ENCODE data around the gene ARMC5.
"Not testable (repeated sequence)": the region's sequence is repeated elsewhere in the genome, so short reads cannot be mapped to it uniquely, and the experiment has no call there.

The ARMC5 gene

DNA sequence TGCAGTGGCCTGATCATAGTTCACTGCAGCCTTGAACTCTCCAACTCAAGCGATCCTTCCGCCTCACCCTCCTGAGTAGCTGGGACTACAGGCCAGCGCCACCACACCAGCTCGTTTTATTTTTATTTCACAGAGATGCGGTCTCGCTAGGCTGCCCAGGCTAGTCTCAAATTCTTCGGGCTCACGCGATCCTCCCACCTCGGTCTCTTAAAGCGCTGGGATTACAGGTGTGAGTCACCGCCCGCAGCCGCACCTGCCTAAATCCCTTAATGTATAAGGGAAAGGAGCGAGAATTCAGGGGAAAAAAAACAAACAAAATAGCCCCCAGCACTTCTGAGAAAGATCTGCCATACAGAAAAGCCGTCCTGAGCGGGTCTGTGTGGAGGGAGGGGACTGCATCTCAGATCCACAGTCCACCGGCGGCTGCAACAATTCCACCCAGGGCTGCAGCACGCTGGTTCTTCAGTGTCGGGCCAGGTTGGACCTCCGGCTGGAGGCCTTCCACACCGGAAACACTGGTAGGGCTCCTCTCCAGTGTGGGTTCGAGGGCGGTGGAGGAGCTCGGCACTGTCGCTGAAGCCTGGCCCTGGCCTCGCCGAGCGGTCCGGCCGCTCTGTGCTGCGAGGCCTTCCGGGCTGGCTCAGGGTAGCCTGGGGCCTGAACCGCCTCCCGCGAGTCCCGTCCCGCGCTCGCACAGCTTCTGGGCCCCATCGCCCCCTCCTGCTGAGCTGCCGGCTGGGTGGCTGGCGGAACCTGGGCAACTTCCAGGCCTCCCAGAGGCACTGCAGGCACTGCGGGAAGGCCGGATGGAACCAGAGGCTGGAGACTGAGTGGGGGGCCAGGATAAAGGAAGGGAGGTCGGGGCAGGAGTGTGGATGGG lies 23.7 kb upstream of the ARMC5 start:
- no peak for FAIRE-seq
- DNase-seq (ENCODE audit: low spot score) = no peak

DNA sequence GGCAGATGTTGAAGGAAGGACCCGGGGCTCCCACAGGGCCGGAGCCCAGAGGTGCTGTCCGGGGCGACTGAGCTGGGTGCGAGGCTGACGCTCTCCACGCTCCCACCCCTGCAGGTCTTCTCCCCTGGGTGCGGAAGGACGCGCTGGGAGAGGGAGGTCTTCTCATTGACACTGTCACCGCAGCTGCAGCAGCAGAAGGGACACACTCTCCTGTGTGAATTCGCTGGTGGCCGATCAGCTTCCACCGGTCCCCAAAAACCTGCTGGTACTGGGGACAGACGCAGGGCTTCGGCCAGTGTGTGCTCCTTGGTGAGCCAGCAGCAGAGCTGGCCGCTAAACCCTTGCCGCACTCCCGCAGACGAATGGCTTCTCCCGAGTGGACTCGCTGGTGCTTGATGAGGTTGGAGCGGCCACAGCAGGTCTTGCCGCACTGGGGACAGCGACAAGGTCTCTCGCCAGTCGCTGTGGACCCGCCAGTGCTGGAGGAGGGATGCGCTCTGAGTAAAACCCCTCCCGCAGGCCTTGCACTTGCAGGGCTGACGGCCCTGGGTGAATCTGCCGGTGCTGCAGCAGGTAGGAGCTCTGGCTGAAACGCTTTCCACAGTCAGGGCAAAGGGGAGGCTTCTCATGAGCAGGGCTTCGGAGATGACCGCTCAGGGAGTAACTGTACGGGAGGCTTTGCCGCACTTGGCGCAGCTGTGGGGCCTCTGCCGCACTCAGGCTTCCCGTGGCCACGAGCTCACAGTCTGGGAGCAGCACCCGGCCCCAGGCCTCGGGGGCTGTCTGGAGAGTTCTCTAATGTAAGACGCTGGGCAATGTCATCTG lies 22.9 kb upstream of the ARMC5 start:
- DNase-seq (ENCODE audit: low spot score) (no peak), FAIRE-seq (no peak)

DNA sequence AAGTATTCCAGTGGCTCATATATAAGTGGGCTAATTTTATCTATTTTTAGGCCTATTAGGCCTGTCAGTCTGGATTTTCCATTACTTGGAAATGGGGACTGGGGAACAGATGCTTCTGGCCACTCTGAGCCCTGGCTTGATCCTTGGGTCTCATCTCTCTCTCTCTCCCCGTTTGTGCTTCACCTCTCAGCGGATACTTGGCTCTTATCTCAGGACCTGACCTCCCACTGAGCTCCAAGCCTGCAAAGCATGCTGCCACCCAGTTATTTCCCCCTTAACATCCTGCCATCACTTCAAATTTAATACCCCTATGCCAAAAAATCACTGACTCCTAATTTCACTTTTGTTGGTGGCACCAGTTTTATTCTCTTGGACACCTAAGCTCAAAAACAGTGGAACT lies 20.9 kb upstream of the ARMC5 start:
- DNase-seq (ENCODE audit: low spot score) (no peak), FAIRE-seq (no peak)

DNA sequence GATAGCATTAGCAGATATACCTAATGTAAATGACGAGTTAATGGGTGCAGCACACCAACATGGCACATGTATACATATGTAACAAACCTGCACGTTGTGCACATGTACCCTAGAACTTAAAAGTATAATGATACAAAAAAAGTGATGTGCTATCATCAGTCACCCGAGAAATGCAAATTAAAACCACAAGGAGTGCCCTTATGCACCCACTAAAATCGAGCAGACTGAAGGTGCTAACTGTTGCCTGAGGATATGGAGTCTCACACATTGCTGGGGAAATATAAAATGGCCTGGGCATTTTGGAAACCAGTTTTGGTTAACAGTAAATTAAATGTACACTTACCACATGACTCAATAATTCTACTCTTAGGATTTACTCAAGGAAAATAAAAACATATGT lies 20.3 kb upstream of the ARMC5 start:
- DNase-seq (ENCODE audit: low spot score); FAIRE-seq: not testable (repeated sequence)

DNA sequence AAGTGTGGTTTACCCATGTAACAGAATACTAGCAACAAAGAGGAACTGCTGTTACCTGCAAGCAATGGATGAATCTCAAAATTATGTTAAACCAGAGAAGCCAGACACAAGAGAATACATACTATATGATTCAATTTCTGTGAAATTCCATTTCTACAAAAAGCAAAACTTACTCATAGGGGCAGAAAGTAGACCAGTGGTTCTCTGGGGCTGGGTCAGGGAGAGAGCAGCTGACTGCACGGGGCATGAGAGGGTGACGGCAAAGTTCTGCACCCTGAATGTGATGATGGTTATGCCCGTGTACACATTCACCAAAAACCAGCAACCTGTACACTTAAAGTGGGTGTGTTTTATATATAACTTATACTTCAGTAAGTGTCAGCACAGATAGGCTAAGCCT lies 19.8 kb upstream of the ARMC5 start:
- FAIRE-seq (no peak), DNase-seq (ENCODE audit: low spot score) (no peak)

DNA sequence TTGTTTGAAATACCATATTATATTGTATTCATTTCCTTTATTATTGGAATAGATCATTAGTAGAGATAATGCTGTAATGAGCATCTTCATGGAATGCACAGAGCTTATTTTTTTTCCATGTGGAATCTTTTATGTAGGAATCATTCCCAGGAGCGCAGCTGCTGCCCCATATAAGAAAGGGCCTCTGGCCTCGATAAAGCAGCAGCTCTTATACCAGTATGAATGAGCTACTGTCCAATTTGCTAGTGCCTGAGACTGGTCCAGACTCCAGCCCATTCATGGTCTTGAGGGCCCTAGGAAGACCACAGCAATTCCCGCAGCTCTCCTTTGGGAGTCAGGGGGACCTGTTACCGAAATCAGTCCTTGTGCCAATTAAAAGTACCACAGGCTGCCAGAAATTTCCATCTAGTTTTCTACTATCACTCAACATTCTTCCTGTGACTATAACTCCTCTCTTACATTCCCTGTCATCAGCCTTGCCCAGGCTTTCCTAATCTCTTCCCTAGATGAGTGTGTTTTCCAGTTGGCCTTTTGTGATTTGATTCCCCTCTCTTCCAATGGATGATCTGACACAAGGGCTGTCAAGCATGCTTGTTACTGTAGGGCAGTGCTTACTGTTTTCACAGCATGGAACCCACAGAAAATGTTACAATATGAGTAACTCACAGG lies 18.7 kb upstream of the ARMC5 start:
- no peak for DNase-seq (ENCODE audit: low spot score)
- no peak for FAIRE-seq

DNA sequence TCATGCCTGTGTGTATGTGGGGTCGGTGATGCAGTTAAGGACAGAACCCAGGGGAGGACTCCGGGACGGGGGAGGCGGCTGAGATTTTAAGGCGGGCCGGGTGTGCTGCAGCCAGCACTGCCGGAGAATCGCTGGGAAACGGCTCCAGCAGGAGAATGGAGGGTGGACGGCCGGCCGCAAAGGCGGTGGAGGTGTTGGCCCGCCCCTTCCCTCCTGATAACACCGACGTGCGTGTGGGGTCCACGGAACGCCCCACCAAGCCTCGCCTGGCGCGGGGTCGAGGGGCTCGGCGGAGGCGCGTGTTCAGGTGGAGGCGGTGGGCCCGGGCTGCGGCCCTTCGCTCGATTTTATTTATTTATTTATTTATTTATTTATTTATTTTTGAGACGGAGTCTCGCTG lies 17.3 kb upstream of the ARMC5 start:
- DNase-seq (ENCODE audit: low spot score) = no peak
- FAIRE-seq = no peak

DNA sequence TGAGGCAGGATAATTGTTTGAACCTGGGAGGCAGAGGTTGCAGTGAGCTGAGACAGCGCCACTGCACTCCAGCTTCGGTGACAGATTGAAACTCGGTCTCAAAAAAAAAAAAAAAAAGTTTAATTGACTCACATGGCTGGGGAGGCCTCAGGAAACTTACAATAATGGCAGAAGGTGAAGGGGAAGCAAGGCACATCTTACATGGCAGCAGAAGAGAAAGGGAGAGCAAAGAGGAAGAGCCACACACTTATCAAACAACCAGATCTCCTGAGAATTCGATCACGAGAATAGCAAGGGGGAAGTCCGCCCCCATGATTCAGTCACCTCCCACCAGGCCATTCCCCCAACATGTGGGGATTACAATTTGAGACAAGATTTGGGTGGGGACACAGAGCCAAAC lies 13.4 kb upstream of the ARMC5 start:
- not testable (repeated sequence) for FAIRE-seq; DNase-seq (ENCODE audit: low spot score)

DNA sequence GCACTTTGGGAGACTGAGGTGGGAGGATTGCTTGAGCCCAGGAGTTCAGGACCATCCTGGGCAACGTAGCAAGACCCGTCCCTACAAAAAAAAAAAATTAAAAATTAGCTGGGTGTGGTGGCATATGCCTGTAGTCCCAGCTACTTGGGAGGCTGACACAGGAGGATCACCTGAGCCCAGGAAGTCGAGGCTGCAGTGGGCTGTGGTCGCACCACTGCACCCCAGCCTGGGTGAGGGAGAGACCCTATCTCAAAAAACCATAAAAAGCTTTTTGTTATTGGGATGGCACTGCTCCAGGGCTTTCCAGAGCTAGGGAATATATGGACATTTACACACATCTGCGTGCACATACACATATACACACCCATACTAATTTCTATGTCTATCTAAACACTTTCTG lies 8.1 kb upstream of the ARMC5 start:
- no peak for FAIRE-seq
- DNase-seq (ENCODE audit: low spot score) = no peak

DNA sequence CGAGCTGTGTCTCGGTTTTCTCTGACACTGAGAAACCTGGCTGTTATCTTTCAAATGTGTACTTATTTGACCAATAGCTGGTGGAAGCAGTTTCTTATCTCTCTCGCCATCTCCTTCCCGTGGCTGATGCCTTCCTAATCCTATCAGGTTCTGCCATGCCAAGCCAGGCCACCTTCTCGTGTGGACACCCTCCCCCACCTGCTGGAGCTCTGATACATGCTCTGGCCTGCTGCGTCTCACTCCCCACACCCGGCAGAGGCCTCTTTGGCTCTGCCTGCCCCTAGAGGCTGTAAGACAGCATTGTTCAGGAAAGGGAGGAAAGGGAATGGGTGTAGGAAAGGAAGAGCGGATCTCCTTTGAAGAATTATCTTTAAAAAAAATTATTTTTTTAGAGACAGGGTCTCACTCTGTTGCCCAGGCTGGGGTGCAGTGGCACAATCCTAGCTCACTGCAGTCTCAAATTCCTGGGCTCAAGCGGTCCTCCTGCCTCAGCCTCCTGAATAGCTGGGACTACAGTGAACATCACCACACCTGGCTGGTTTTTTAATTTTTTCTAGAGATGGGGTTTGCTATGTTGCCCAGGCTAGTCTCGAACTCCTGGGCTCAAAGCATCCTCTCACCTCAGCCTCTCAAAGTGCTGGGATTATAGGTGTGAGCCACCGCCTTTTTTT lies 7.5 kb upstream of the ARMC5 start:
- FAIRE-seq = no peak
- peak; percentile 46 for DNase-seq (ENCODE audit: low spot score)

DNA sequence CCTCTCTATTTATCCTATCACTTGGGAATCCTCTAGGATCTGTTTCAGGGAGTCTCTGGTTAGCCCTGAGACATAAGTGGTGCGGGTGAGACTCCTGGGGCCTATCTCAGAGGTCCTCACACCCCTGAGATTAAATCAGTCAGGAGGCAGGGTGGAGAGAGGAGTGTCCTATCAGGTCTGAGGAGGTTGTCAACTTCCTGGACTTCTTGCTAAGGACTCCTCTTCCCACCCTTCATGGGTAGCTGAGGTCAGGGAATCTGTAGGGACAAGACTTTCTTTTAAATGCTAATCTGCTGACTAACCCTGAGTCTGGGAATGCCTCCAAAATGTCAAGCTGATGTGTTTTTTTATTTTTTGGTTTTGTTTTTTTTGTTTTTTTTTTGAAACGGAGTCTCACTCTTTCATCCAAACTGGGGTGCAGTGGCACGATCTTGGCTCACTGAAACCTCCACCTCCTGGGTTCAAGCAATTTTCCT lies 6.6 kb upstream of the ARMC5 start:
- peak; percentile 70 for DNase-seq (ENCODE audit: low spot score)
- peak; percentile 21 for FAIRE-seq

DNA sequence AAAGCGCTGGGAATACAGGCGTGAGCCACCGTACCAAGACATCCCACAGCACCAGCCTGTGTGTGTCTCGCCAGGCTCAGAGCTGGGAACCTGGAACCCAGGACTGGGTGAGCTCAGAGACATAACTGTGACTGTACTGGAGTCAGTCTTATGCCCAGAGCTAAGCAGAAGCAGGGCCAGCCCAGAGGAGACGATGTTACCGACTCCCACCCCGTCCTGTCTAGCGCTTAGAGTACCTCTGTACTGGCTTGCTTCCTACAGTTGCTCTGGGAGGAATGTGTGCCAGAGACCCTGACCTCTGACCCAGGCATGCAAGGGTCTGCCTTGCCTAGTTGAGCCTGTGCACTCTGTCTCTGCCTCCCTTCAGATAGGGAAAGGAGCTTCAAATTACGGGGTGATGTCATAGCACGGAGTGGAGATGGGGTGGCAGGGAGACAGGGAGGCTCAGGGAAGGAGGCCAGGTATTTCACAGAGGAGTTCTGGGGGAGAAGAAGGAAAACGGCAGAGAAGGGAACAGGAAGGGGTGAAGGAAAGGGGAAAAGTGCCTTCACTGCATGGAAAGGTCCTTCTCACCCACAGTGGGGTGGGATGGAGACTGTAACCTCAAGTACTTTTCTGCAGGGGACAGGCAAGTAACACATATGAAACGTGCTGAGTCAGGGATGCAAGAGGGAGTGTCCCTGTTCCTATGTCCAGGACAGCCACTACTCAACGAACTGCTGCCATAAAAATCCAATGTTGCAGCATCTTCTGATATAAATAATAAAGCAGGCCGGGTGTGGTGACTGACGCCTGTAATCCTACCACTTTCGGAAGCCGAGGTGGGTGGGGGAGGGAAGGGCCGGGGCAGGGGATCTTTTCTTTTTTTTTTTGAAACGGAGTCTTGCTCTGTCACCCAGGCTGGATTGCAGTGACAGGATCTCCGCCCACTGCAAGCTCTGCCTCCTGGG lies 5.8 kb upstream of the ARMC5 start:
- FAIRE-seq (no peak), DNase-seq (ENCODE audit: low spot score) (no peak)

DNA sequence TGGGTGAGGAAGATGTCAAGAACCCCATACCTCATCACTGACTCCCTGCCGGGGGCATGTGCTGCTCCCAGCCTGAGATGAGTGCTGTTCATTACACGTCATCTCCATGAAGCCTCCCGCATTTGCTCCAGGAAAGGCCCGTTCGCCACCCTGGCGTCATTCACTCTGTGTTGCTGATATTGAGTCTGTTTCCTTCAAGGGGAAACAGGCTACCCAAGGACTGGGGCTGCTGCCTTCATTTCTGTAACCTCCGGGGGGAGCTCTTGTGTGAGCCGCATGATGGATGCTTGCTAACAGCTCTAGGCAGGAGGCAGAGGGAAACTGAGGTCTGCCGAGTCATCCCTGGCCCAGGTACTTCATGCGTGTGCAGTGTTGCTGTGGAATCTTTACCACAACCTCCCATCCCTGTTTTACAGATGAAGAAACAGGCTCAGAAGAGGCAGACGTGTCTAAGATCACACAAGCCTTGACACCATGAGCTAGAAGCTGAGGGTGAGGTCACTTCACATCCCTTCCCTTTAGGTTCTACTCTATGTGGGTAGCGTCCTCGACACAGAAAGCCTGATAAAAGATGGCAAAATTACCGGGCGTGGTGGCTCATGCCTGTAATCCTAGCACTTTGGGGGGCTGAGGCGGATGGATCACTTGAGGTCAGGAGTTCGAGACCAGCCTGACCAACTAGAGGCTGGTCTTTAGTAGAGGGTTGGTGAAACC lies 3.5 kb upstream of the ARMC5 start:
- FAIRE-seq (no peak), DNase-seq (ENCODE audit: low spot score) (no peak)

DNA sequence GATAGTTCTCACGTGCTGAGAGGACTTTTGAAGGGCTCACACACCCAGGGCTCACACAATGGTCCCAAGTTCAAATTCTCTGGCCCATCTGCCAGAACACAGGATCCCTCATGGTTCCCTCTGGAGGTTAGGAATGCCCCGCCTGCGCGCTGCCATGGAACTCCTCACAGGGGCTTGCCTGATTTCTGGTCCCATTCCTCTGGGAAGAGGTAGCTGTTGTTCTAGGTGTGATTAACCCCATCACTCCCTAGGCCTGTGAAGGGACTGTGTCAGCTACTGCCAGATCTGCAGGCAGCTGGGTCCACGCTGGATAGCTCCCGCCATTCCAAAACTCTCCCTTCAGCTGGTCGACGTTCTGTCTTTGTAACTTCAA lies 2.3 kb upstream of the ARMC5 start:
- DNase-seq (ENCODE audit: low spot score) (no peak), FAIRE-seq (no peak)

DNA sequence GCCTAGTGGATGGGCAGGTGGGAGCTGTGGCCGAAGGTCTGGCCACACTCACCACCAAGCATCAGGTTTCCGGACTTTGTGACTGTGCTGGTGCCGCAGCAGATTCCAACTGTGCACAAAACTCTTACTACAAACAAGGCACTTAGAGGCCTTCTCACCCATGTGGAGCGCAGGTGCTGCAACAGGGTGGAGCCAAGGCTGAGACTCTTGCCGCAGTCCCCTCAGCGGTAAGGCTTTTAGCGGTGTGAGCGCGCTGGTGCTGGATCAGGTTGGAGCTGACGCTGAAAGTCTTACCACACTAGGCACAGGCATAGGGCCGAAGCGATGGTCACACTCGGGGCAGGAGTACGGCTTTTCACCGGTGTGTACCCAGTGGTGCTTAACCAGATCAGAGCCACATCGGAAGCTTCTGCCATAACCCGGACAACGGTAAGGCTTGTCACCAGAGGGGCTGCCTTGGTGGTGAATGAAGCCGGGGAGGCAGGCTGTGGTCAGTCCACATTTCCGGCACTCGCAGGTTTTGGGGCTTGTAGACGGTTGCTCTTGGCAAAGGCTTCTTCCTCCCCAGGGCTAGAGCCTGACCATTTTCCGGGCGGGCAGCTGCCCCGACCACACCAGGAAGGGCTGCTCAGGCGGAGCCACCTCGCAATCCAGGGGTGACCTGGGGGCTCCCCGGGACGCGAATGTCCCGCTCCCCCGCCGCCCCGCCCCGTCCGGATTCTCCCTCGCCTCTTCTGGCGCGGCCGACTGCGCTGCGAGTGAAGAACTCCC lies 1.0 kb upstream of the ARMC5 start:
- DNase-seq (ENCODE audit: low spot score) = no peak
- FAIRE-seq = no peak

DNA sequence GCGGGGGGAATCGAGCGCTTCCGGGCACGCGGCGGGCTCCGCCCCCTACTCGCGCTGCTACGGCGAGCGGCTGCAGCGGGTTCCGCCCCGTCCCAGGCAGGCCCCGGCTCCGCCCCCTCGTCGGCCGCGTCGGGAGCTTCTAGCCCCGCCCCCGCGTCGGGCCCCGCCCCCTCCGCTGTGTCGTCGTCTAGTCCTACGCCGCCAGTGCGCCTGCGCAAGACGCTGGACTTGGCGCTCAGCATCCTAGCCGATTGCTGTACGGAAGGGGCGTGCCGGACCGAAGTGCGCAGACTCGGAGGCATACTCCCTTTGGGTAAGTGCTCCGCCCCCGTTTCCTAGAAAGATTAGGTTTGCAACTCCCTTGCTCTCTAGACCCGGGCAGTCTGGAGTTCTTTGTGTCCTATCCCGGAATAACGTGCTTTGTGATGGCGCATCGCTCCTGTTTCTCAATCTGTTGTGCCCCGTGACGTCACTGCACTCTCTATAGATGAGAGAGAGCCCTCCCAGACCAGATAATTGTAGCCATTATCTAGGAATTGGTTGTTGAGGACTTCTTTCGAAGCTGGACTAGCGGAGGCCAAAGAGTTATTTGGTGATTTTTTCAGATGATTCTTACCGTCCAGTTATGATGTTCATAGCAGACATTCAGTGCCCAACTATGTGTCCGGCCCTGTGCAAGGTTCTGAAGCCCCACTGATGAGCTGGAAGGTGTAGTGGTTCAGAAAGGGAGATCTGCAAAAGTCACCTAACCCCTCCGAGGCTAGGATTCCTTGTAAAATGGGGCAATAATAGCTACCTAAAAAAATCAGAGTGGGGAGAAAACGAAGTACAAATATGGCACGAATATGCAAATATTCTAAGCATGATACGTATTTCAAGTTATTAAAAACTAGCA lies 633 bp downstream of the ARMC5 start:
- DNase-seq (ENCODE audit: low spot score) (peak; percentile 98), FAIRE-seq (peak; percentile 46)

DNA sequence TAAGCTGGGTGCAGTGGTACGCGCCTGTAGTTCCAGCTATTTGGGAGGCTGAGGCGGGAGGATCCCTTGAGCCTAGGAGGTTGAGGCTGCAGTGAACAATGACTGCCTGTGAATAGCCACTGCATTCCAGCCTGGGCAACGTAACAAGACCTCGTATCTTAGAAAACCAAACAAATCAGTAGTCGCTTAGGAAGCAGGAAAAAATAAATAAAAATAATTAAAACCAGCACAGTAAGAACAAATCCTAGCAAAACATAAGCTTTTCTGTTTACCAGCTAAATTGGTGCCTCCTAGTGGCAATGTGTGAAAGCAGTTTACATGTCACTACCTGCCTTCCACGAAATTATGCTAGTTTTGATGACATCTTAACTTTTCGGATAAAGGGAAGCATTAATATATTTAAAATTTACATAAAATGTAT lies 1.3 kb downstream of the ARMC5 start:
- FAIRE-seq (no peak), DNase-seq (ENCODE audit: low spot score) (no peak)

All from RCC 7860 (cell line).